ENCODE measurements around the gene GID8. TPM values are rescaled to one million over a fixed set of nuclear protein-coding genes. Genes with fewer than 3 reads are reported as not detected.

GID8 gene
- total and polyA plus RNA-seq, 2 donors (not counting 3 experiments of a cell fraction or from before 2014, with no cell fraction given), result 25.3 to 34.6 TPM

DNA sequence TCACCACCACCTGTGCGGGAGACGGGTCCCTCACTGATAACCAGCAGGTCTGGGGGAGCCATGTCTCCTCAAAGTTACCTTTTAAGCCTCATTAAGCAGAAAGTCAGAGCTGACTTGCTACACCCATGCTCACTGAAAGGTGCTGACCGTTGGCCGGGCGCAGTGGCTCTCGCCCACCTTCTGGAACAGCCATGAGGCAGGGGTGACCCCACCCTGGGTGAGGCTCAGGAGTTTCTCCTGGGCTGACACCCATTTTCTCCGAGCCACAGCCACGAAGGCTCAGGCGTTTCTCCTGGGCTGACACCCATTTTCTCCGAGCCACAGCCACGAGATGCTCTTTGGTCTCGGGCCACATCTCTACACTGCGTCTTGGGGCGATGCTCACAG, 58.6 kb downstream of the GID8 start:
- Histone ChIP-seq H3K4me3 (replicated peaks in 1 of 3; ENCODE audit: insufficient read depth in 1 of 3, low read depth in 1 of 3, low read length in 3 of 3) (no peak overlapping the region), H3K9ac (replicated peaks; ENCODE audit: extremely low read depth, insufficient read depth, low read length) (no peak overlapping the region), H3K4me2 (ENCODE audit: insufficient read depth, low read length) (no peak overlapping the region), H3K27me3 (ENCODE audit: control insufficient read depth in 2 of 2, insufficient read depth in 2 of 2, low read length in 2 of 2) (peaks cover 11 to 16% of the 10 kb centered on the region in 2 experiments), H2AFZ (ENCODE audit: low read depth, low read length) (no peak overlapping the region), H3K79me2 (ENCODE audit: control insufficient read depth, insufficient read depth, low read length) (no peaks in the 10 kb centered on the region), H3K9me1 (replicated peaks; ENCODE audit: control insufficient read depth, extremely low read depth, insufficient read depth, low read length) (no peaks in the 10 kb centered on the region), H3K36me3 (ENCODE audit: control insufficient read depth in 2 of 2, extremely low read depth in 1 of 2, insufficient read depth in 2 of 2, low read length in 2 of 2) (no peaks in the 10 kb centered on the region), H3K4me1 (ENCODE audit: control insufficient read depth, extremely low read depth, insufficient read depth, low read length) (no peaks in the 10 kb centered on the region), H4K20me1 (replicated peaks; ENCODE audit: control insufficient read depth, extremely low read depth, insufficient read depth, low read length) (no peaks in the 10 kb centered on the region), H3K9me3 (replicated peaks; ENCODE audit: control insufficient read depth, insufficient read depth, low read length) (no peaks in the 10 kb centered on the region), H3K27ac (ENCODE audit: insufficient read depth, low read depth, low read length) (no peak overlapping the region)
- TF ChIP-seq FOS (IDR thresholded peaks at IDR 0.05; ENCODE audit: borderline replicate concordance, insufficient read depth, low read length) (no peak), JUN (IDR thresholded peaks at IDR 0.05; ENCODE audit: borderline replicate concordance, insufficient read depth, insufficient read length, low read depth) (no peak), MYC (IDR thresholded peaks at IDR 0.05; ENCODE audit: low read depth, low read length) (no peak), POLR2A (IDR thresholded peaks at IDR 0.05; ENCODE audit: low read depth, low read length) (no peak), POLR2AphosphoS5 (IDR thresholded peaks at IDR 0.05; ENCODE audit: insufficient read depth, low read depth, low read length) (no peak), EZH2 (IDR thresholded peaks at IDR 0.05; ENCODE audit: borderline replicate concordance, low read depth, low read length, severe bottlenecking) (no peak), GATA2 (IDR thresholded peaks at IDR 0.05; ENCODE audit: insufficient read depth, insufficient read length, low read depth, low read length) (no peak)
- TF ChIP-seq, protein P1, sequence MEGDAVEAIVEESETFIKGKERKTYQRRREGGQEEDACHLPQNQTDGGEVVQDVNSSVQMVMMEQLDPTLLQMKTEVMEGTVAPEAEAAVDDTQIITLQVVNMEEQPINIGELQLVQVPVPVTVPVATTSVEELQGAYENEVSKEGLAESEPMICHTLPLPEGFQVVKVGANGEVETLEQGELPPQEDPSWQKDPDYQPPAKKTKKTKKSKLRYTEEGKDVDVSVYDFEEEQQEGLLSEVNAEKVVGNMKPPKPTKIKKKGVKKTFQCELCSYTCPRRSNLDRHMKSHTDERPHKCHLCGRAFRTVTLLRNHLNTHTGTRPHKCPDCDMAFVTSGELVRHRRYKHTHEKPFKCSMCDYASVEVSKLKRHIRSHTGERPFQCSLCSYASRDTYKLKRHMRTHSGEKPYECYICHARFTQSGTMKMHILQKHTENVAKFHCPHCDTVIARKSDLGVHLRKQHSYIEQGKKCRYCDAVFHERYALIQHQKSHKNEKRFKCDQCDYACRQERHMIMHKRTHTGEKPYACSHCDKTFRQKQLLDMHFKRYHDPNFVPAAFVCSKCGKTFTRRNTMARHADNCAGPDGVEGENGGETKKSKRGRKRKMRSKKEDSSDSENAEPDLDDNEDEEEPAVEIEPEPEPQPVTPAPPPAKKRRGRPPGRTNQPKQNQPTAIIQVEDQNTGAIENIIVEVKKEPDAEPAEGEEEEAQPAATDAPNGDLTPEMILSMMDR (IDR thresholded peaks at IDR 0.05; ENCODE audit: extremely low read depth in 1 of 2, insufficient read depth in 1 of 2, low read depth in 1 of 2, low read length in 2 of 2), result no peak
- TF ChIP-seq, protein P2, sequence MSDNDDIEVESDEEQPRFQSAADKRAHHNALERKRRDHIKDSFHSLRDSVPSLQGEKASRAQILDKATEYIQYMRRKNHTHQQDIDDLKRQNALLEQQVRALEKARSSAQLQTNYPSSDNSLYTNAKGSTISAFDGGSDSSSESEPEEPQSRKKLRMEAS (IDR thresholded peaks at IDR 0.05; ENCODE audit: insufficient read depth, insufficient read length), result no peak
- DNase-seq (ENCODE audit: low read depth, low spot score), result no peak
- BruUV-seq (replicated peaks), result no TSS peak
- CTCF ChIA-PET, result interaction anchor here (1.4 kb wide), 1 partner anchor 12 kb away, joined by 4 read pairs; no protein-coding TSS in a partner anchor
- intact Hi-C loops (cut with micrococcal nuclease) (no loop called here), dilution Hi-C loops (cut with MboI; ENCODE audit: extremely low pct_ligation_motif_present, low sequenced_read_pairs) (no loop called here)
- FAIRE-seq, result no peak
- POLR2A ChIA-PET, result no interaction called here
